NCI-H510A (cell line): Measurements from ENCODE around the gene PRKAR1A.
"Not testable (repeated sequence)": the region's sequence is repeated elsewhere in the genome, so short reads cannot be mapped to it uniquely, and the experiment has no call there.

Experiments used
- DNase-seq: peaks from one replicate; lab custom pipeline; 2025; lab: John Stamatoyannopoulos, UW

PRKAR1A gene

GRCh38 chr17:68512247-68512959, at the start of gene PRKAR1A:
Gene PRKAR1A (plus strand): TSS chr17:68512430. CDS start chr17:68515400, 2,970 bp downstream.
- peak; percentile 97 for DNase-seq

- no peak for DNase-seq
Observed at GRCh38 chr17:68463211-68464019, 48.8 kb upstream of the PRKAR1A start.

DNA sequence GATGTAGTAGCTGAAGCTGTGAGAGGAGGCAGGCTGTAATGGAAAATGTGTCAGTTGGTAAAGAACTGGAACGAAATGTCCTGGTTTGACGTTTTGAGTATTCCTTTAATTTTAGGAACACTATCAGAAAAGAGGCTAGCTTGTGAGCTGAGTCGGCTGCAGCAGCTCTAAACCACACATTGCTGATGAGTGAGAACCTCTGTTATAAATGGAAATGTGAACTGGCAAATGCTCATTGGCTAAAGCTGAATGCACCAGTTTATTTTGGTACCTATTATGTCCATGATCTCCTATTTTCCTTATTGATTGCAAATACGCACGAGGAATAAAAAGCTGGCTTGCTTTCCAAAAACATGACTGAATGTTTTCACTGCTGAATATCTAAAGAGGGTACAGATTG, 43.9 kb upstream of the PRKAR1A start:
- DNase-seq: no peak

DNA sequence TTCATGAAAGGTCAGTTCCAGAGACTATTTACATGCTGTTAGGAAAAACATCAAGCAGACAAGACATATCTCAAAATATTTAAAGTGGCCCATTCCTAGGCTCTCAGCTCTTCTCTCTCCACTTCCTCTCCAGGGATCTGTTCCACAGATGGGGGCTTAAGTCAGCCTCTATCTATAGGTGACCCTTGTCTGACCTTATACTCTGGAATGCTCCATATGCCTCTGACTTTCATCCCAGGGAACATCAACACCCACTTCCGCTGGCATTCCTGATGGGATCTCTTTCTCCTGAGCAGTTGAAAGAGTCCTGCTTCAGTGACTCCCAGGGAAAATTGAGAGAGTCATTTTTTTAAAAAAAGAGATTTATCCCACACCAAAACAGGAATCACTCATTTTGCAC, 43.4 kb upstream of the PRKAR1A start:
- no peak for DNase-seq

DNA sequence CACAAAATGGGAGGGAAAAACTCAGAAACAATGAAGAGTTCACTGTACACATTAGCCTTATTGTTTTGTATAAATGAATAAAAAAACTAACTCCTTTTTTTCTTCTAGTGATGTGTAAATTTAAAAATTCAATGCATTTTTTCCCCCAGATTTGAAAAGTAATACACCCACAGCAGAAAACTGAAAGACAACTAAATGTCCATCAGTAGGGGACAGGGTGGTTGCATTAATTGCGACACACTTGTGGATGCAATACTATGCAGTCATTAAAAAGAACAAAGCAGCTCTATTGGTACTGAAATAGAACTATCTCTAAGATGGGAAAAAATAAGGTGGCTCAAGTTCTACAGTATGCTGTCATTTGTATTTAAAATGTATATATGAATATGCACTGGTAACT, 41.3 kb upstream of the PRKAR1A start:
- DNase-seq: no peak

GRCh38 chr17:68480885-68481284, 31.3 kb upstream of the PRKAR1A start:
- no peak for DNase-seq

GRCh38 chr17:68482576-68483041, 29.6 kb upstream of the PRKAR1A start:
- no peak for DNase-seq

- no peak for DNase-seq
Observed at GRCh38 chr17:68484458-68484857, 27.8 kb upstream of the PRKAR1A start.

GRCh38 chr17:68489919-68490318, 22.3 kb upstream of the PRKAR1A start:
- DNase-seq: no peak

GRCh38 chr17:68491381-68492231, 20.6 kb upstream of the PRKAR1A start:
- no peak for DNase-seq

DNA sequence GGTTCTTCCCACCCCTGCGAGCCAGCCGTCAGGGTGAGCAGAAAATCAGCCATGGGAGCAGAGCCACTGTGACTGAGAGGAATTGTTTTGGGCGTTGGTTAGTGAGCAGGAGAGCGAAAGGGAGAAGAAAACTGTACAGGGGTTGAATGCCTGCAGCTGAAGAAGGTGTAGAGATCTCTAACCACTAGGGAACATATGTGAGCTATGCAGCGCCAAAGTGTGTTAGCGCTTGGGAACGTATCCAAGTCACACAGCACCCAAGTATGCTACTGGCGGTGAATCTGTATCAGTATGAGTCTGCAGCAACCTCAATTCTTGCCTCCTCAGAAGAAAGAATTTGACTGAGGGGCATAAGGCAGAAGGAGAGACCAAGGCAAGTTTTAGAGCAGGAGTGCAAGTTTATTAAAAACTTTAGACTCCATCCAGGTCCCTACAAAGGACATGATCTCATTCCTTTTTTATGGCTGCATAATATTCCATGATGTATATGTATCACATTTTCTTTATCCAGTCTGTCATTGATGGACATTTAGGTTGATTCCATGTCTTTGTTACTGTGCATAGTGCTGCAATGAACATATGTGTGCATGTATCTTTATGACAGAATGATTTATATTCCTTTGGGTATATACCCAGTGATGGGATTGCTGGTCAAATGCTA, 19.7 kb upstream of the PRKAR1A start:
- DNase-seq: not testable (repeated sequence)

GRCh38 chr17:68495081-68495480, 17.1 kb upstream of the PRKAR1A start:
- DNase-seq: no peak

GRCh38 chr17:68497885-68498319, 14.3 kb upstream of the PRKAR1A start:
- no peak for DNase-seq

DNA sequence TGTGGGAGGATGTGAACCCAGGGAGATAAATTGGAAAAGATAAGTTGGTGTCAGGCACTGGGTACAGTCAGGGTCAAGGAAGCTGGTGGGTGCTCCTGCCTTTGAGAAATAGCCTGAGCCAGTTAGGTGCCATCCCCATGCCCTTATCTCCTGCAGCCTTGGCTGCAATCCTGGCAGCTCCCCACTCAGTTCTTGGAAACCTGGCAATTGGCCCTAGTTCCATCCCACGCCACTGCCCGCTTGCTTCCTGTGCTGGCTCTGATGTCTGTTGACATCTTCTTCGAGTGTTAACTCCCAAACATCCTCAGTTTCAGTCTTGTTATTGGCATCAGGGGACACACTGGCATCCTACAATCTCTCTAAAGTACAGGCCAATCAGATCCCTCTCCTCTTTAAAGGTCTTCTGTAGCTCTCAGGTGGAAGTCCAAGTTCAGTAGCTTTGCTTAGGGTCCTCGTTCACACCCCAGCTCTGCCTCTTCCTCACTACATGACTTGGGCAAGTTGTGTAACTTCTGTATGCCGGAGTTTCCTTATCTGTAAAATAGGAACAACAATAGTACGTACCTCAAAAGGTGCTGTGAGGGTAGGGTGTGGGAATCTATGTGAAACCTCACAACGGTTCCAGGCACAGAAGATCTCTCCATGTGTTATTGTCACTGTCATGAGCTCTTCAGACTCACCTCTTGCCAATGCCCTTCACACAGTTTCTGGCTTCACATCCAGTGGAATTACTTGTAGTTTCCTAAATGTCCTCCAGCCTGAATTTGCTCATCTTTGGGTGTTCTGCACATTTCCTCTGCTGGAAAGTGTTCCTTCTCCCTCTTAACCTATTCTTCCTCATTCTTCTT, 13.5 kb upstream of the PRKAR1A start:
- no peak for DNase-seq

GRCh38 chr17:68499587-68499986, 12.6 kb upstream of the PRKAR1A start:
- DNase-seq: no peak

DNA sequence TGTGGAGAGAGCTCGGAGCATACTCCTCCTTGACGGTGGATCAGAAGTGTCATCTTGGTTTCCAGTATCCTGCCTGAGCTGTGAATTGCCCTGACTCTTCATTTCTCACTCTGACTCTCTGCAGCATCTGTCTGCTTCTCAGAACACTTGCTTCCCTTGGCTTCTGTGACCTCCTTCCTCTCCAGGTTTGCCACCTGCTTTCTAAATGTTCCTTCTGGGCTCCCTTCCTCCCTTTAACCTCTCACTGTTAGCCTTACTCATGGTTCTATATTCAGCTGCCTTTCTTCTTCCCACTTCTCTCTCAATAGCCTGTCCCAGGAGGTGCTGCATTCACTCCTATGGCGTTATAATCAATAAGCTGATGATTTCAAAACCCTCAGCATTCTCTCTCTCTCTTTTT, 11.2 kb upstream of the PRKAR1A start:
- DNase-seq: no peak

DNA sequence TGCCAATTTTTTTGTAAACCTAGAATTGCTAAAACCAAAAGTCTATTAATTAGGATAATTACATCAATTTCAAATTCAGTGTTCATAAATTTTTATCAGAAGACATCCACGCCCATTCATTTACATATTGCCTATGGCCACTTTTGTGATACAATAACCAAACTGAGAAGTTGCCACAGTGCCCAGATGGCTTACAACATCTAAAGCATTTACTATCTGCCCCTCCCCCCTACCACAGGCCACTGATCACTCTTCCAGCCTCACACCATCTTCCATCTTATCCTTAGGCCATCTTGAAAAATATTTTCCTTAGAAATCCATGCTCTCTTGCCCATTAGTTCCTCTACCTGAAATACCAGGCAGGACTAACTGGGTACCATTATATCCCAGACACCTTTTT, 6.3 kb upstream of the PRKAR1A start:
- no peak for DNase-seq

DNA sequence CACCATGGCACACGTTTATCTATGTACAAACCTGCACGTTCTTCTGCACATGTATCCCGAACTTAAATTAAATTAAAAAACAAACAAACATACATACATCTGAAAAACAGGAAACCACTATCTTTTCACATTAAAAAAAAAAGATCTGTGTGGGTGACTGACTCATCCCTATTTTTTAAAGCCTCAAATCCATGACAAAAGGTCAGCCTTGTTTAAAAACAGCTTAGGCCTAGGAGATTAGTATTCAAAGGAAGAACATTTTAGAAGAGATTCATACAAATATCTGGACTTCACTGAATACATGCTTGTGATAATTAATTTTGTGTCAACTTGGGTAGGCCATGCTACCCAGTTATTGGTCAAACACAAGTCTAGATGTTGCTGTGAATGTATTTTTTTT, 4.7 kb upstream of the PRKAR1A start:
- DNase-seq: no peak

DNA sequence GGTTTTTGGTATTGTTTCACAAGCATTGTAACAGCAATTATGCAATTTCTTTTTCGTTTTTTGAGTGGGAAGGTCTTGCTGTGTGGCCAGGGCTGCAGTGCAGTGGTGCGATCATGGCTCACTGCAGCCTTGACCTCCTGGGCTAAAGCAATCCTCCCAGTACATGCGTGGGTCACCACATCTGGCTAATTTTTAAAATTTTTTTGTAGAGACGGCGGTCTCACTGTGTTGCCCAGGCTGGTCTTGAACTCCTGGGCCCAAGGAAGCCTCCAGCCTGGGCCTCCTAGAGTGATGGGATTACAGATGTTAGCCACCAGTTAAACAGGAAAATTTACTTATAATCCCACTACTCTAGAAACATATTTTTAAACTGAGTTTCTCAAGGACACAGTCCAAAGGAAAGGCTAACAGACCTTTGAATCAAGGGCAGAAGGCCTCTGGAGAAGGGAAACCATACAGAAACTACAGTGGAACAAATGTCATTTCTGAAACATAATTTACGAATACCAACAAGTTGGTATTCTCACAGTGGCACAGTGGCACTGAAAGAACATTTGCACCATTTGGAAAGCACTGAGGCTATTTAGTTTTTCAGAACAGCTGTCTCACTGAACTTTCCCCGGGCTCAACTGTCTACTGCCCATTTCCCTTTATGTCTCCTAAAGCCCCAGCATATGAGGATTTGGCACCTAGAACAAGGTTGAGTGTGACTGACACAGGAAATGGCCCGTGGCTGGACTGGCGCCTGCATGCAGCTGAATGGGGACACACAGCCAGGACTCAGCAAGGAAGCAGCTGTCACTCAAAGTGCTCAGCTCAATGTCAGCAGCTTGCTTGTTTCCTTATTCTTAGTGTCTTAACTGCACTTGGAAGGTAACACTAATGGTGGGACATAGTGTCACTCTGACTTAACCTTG, 2.8 kb upstream of the PRKAR1A start:
- DNase-seq: peak; percentile 86

- no peak for DNase-seq
Observed at GRCh38 chr17:68511254-68511670, 968 bp upstream of the PRKAR1A start.
